HG03025 (cell line): Measurements from ENCODE around the gene EPB41.
"Not testable (repeated sequence)": the region's sequence is repeated elsewhere in the genome, so short reads cannot be mapped to it uniquely, and the experiment has no call there.

Experiments used
- ATAC-seq: cut with Tn5 transposase; IDR thresholded peaks from one replicate; pipeline ENCODE4 v1.9.1; 2021; ENCODE audit warnings: mild to moderate bottlenecking, moderate library complexity; ENCODE audit not compliant: unreplicated experiment, low FRiP score

EPB41 gene

GRCh38 chr1:29033829-29034466 is 119.6 kb downstream of the EPB41 start:
- ATAC-seq: no peak

- no peak for ATAC-seq
Observed at GRCh38 chr1:29043274-29043965, 129.1 kb downstream of the EPB41 start.

- ATAC-seq: no peak
Observed at GRCh38 chr1:29044010-29044409, 129.6 kb downstream of the EPB41 start.

- not testable (repeated sequence) for ATAC-seq
Observed at GRCh38 chr1:29045663-29046062, 131.3 kb downstream of the EPB41 start.

- ATAC-seq: no peak
Observed at GRCh38 chr1:29047142-29047541, 132.8 kb downstream of the EPB41 start.

- no peak for ATAC-seq
Observed at GRCh38 chr1:29050166-29050565, 135.8 kb downstream of the EPB41 start.

GRCh38 chr1:29052100-29052499 is 137.7 kb downstream of the EPB41 start:
- no peak for ATAC-seq

- no peak for ATAC-seq
Observed at GRCh38 chr1:29052941-29053340, 138.6 kb downstream of the EPB41 start.

GRCh38 chr1:29055160-29055559 is 140.8 kb downstream of the EPB41 start:
- ATAC-seq: no peak

- ATAC-seq: no peak
Observed at GRCh38 chr1:29056256-29056655, 141.9 kb downstream of the EPB41 start.

GRCh38 chr1:29057700-29058099 is 143.3 kb downstream of the EPB41 start:
- no peak for ATAC-seq

GRCh38 chr1:29062157-29062942 is 148.0 kb downstream of the EPB41 start:
- ATAC-seq: no peak

GRCh38 chr1:29064064-29064463 is 149.7 kb downstream of the EPB41 start:
- ATAC-seq: no peak

- ATAC-seq: no peak
Observed at GRCh38 chr1:29077155-29077554, 162.8 kb downstream of the EPB41 start.

- not testable (repeated sequence) for ATAC-seq
Observed at GRCh38 chr1:29079916-29080629, 165.7 kb downstream of the EPB41 start.

- no peak for ATAC-seq
Observed at GRCh38 chr1:29081201-29081600, 166.8 kb downstream of the EPB41 start.

GRCh38 chr1:29082519-29082918 is 168.2 kb downstream of the EPB41 start:
- ATAC-seq: no peak

GRCh38 chr1:29083317-29084195 is 169.2 kb downstream of the EPB41 start:
- ATAC-seq: no peak

- ATAC-seq: no peak
Observed at GRCh38 chr1:29084196-29084521, 169.8 kb downstream of the EPB41 start.
